SK-MEL-5 (cell line): ENCODE data around the gene NPAS2. TPM values are rescaled to one million over a fixed set of nuclear protein-coding genes. Genes with fewer than 3 reads are reported as not detected.

Experiments
- DNase-seq: peaks from one replicate; pipeline ENCODE4 v3.0.0-alpha.2; 2016; ENCODE audit warnings: low read depth, low spot score
- in situ Hi-C: cut with HindIII; loops from 2 replicates; pipeline ENCODE4 v1.10.0; 2016; ENCODE audit warnings: low sequenced_read_pairs, high pct_unique_total_duplicates, low pct_unique_long_range_greater_than_20kb
- total RNA-seq: library from RNA; depleted of rRNA; stranded (reverse); fragments of >200 nt; shearing (Covaris generic); gene quantifications from 2 replicates; pipeline ENCODE4 v1.2.3, GENCODE V29; 2014

The NPAS2 gene
- total RNA-seq, 1 experiment from 2014 or later: 45.0 TPM

- in situ Hi-C loops: no loop called here
- no peak for DNase-seq
Observed at GRCh38 chr2:100887713-100888495, 68.0 kb downstream of the NPAS2 start.

GRCh38 chr2:100888601-100889000 lies 68.7 kb downstream of the NPAS2 start:
- DNase-seq: no peak
- in situ Hi-C loops: no loop called here

GRCh38 chr2:100889286-100889685 lies 69.3 kb downstream of the NPAS2 start:
- no peak for DNase-seq
- in situ Hi-C loops: no loop called here

GRCh38 chr2:100891906-100892642 lies 72.1 kb downstream of the NPAS2 start:
- in situ Hi-C loops: no loop called here
- DNase-seq: no peak

GRCh38 chr2:100893392-100894104 lies 73.6 kb downstream of the NPAS2 start:
- peak; percentile 68 for DNase-seq
- in situ Hi-C loops: no loop called here

- DNase-seq: no peak
- in situ Hi-C loops: no loop called here
Observed at GRCh38 chr2:100894105-100894795, 74.3 kb downstream of the NPAS2 start.

- DNase-seq: no peak
- in situ Hi-C loops: no loop called here
Observed at GRCh38 chr2:100894796-100895156, 74.8 kb downstream of the NPAS2 start.

GRCh38 chr2:100895402-100895801 lies 75.5 kb downstream of the NPAS2 start:
- in situ Hi-C loops: no loop called here
- DNase-seq: no peak

- in situ Hi-C loops: no loop called here
- DNase-seq: no peak
Observed at GRCh38 chr2:100895934-100896685, 76.2 kb downstream of the NPAS2 start.

GRCh38 chr2:100898035-100898665 lies 78.2 kb downstream of the NPAS2 start:
- no peak for DNase-seq
- in situ Hi-C loops: no loop called here

GRCh38 chr2:100900156-100900795 lies 80.3 kb downstream of the NPAS2 start:
- DNase-seq: no peak
- in situ Hi-C loops: no loop called here

GRCh38 chr2:100902817-100903405 lies 83.0 kb downstream of the NPAS2 start:
- in situ Hi-C loops: no loop called here
- DNase-seq: no peak

GRCh38 chr2:100903534-100904258 lies 83.8 kb downstream of the NPAS2 start:
- no peak for DNase-seq
- in situ Hi-C loops: no loop called here

- in situ Hi-C loops: no loop called here
- no peak for DNase-seq
Observed at GRCh38 chr2:100905132-100905805, 85.3 kb downstream of the NPAS2 start.

- in situ Hi-C loops: no loop called here
- no peak for DNase-seq
Observed at GRCh38 chr2:100906131-100906530, 86.2 kb downstream of the NPAS2 start.
